Stimulated activated CD4-positive, alpha-beta T cell treated with anti-CD3 and anti-CD28 coated beads, Interleukin-1b, Interleukin-23, amount 100 ng/mL, for 24 hours (primary cell): ENCODE data around the gene ZAR1.

ENCODE experiments used
- DNase-seq, 4 experiments: peaks; one replicate each; pipeline ENCODE4 v3.0.0-alpha.2; 2020; ENCODE audit warnings: low read depth in 4 of 4, low spot score in 1 of 4

Gene ZAR1

GRCh38 chr4:48490680-48491513 lies 845 bp downstream of the ZAR1 start:
- no peak for DNase-seq

GRCh38 chr4:48491514-48492176 lies 1.6 kb downstream of the ZAR1 start:
- no peak for DNase-seq

- DNase-seq = no peak
Measured at GRCh38 chr4:48493452-48494100, 3.5 kb downstream of the ZAR1 start.

DNA sequence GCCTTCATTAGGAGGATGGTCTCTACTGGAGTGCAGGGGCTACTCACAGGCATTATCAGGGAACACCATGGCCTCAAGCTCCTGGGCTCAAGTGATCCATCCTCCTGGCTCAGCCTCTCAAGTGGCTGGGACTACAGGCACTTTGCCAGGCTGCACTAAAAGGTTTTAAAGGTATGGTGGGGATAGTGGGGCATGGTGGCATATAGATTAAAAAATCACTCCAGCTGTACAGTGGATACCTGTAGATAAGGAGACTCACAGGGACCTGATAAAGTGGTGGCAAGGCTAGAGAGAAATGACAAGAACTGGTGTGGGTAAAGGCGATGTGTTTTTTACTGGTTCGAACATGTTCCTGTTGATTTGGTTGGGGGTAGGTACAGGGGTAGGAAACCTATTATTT lies 5.9 kb downstream of the ZAR1 start:
- DNase-seq = no peak

DNA sequence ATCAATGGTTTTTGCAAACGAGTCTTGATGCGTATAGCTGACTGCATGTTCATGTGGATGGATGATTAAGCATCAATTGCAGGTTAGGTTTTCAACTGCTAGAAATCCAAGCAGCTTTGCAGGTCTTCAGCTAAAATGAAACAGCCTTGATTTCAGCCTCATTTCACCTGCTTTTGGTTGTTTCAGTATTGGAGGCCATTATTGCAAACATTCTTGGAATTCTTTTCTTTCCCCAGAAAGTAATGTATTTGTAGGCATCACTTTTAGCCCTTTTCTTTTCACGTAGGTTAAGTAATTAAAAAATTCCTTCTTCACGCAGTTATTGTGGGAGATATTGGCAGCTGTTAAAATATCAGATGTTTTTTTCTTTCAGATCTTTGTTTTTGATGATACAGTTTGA lies 8.8 kb downstream of the ZAR1 start:
- no peak for DNase-seq

DNA sequence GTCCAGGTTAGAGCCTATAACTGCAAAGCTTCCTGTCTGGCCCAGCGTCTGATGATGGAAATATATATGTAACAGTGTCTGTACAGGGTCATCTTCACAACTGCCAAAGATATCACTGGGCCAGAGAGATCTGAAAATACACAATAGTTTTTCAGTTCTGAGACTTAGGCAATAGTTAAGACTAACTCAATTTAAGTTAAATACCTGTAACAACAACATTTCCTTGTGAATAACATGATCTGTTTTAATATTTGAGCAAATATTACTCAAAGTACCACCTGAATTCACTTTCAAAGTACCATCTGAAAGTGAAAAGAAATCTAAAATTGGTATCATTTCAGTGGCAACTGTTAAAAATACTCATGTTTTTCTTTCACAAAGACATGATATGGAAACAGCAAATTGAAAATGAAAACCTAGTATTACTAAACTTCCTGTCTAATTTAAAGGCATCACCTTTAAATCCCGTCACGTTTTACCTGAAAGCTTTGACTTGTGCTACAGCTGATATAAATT lies 9.6 kb downstream of the ZAR1 start:
- DNase-seq = no peak

DNA sequence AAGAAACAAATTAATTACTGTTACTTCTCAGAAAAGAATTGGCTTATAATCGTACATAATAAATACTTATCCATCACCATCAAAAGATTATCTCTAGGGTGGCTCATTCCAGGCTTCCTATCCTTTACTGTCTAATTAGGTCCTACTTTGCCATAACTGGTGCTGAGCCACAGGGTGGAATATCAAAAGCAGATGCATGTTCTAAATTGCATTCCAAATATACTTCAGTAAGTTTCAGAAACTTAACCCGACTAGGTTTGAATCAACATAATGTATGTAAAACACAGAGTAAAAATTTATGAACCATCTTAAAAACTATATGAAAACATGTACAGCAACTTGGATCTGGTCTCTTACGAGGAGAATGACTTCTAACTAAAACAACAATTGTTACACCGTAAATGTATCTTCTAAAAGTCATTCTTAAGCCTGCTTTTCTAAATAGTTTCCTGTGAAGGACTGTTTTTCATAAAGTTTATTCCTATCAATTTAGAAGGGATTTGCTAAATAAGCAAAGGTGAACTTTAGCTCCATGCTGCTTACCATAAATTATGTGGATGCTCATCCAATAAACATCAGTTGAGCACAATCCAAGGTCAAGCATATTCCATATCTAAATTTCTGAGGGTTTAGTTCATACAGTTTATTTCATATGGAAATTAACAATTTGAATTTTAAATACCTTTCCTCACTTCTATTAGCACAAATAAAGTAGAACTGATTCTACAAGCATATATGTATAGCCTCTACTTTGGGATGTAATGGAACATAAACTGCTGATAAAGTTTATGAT lies 13.4 kb downstream of the ZAR1 start:
- no peak for DNase-seq

DNA sequence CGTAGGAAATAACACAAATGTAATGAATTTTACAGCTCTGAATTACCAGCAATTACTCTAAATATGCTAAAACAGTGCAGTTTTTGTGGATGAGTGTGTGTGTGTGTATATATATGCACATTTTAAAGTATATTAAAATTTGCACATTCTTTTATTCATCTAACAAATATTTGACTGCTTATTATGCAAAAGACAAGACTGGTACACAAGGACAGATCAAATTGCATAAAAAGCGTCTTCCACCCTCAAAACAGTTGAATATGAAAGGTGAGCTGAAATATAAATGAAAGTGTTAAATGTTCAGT lies 13.9 kb downstream of the ZAR1 start:
- no peak for DNase-seq

DNA sequence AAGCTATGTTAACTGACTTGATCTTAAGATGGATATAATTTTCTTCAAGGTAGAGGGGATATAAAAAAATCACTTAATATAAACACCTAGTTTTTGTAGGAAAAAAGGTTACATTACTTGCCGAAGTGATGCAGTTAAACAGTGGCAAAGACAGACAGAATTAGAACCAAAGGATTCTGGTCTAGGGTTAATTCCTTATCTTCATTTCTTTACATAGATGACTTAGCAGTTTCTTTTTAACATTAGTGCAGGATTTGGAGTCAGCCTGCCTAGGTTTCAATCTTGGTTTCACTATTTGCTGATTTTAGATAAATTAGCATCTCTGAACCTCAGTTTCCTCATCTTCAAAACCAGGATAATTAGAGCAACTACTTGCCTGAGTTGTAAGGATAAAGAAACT lies 14.3 kb downstream of the ZAR1 start:
- no peak for DNase-seq

GRCh38 chr4:48506716-48507115 lies 16.7 kb downstream of the ZAR1 start:
- no peak for DNase-seq

- DNase-seq = no peak
Measured at GRCh38 chr4:48509543-48509942, 19.5 kb downstream of the ZAR1 start.

- DNase-seq = no peak
Measured at GRCh38 chr4:48518143-48518542, 28.1 kb downstream of the ZAR1 start.

DNA sequence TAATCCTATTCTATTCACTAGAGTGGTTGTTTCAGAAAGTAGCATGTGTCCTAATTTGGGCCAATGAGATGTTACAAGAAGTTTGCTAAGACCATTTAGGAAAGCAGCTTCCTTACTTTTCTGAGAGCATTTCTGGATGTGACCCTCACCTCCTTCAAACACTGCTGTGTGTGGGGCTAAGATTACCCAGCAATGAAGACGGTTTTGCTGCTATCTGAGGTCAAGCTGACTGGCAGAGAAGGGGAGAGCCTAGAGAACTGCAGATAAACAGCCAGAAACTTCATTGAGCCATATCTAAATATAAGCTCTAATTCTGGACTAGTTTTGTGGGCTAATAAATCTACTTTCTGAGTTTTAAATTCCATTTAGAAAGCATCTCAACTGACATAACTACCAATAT lies 36.4 kb downstream of the ZAR1 start:
- no peak for DNase-seq

GRCh38 chr4:48538358-48538757 lies 48.3 kb downstream of the ZAR1 start:
- DNase-seq = no peak

- no peak for DNase-seq
Measured at GRCh38 chr4:48539597-48539996, 49.5 kb downstream of the ZAR1 start.

DNA sequence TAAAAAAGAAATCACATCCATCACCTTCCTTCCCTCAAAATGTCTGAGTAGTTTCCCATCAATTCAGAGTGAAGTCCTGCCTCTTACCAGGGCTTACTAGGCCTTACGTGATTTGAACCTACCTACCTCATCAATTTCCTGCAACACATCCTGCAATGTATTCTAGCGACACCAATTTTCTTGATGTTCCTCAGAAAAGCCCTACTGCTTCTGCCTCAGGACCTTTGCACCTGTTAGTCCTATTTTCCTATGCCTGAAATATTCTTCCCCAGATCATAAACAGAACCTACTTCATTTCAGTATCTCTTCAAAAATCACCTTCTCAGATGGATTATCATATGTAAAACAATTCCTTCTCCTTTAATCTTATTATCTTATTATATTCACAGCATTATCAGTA lies 52.8 kb downstream of the ZAR1 start:
- no peak for DNase-seq

DNA sequence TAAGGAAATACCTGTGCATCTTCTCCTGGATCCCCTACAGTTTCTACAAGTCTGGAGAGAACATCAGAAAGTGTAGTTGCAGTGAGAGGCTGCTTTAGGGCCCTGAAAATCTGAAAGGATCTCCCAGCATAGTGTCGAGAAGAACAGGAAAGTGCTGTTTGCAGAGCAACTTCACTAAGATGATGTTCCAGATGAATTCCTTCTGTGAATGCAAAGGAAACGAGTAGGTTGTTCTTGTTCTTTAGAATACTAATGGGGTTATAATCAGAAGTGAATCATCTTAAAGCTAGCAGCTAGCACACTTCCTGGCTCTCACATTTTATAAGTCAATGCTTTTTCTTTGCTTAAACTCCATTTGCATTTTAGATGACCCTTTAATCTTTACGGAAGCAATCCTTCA lies 53.7 kb downstream of the ZAR1 start:
- no peak for DNase-seq
